SU-DHL-6 (cell line): ENCODE data around the gene DLL4.

ENCODE experiments used
- EZH2phosphoT487 ChIP-seq: fragments of 200-600 bp; sonication (generic), shearing (Covaris generic); conservative IDR thresholded peaks from 2 replicates; pipeline ENCODE4 v1.6.1; 2018; ENCODE audit warnings: mild to moderate bottlenecking, antibody characterized with exemption, low read length, moderate library complexity, mixed read lengths
- TF ChIP-seq, protein P1 (sequence below): fragments of 200-600 bp; sonication (generic); IDR thresholded peaks from one replicate; pipeline ENCODE4 v1.5.1; 2017; ENCODE audit warnings: antibody characterized with exemption, mild to moderate bottlenecking, low read length, moderate library complexity; ENCODE audit not compliant: insufficient read depth, poor library complexity, severe bottlenecking

DNA sequence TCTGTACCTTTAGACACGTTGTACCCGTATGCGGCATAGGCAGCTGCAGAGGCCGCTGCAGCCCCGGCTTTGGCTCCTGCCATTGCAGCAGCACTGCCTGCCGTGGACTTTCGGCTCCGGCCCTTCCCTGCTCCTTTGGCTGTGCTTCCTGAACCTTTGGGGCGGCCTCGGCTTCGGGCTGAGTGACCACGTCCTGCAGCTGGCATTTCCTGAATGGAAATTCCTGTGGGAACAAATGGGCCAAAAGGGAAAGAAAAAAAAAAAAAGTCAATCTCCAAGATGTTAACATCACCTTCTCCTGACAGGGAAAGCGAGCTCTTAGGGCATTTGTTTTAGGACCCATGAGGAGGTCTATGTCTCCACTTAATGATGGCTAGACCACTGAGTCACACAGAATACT, 53.7 kb downstream of the DLL4 start:
- TF ChIP-seq, protein P1, sequence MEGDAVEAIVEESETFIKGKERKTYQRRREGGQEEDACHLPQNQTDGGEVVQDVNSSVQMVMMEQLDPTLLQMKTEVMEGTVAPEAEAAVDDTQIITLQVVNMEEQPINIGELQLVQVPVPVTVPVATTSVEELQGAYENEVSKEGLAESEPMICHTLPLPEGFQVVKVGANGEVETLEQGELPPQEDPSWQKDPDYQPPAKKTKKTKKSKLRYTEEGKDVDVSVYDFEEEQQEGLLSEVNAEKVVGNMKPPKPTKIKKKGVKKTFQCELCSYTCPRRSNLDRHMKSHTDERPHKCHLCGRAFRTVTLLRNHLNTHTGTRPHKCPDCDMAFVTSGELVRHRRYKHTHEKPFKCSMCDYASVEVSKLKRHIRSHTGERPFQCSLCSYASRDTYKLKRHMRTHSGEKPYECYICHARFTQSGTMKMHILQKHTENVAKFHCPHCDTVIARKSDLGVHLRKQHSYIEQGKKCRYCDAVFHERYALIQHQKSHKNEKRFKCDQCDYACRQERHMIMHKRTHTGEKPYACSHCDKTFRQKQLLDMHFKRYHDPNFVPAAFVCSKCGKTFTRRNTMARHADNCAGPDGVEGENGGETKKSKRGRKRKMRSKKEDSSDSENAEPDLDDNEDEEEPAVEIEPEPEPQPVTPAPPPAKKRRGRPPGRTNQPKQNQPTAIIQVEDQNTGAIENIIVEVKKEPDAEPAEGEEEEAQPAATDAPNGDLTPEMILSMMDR: no peak
- TF ChIP-seq EZH2phosphoT487: no peak
